HEK293 (cell line): ENCODE data around the gene B4GALT2.

Experiments
- CTCF ChIP-seq: fragments of 450-650 bp; formaldehyde crosslinking; IDR thresholded peaks from 2 replicates; pipeline ENCODE4 v1.5.1; 2016; ENCODE audit warnings: missing biosample characterization, missing genetic modification characterization
- REST ChIP-seq: fragments of 450-650 bp; formaldehyde crosslinking; IDR thresholded peaks from 2 replicates; pipeline ENCODE4 v1.5.1; 2016; ENCODE audit warnings: missing biosample characterization, missing genetic modification characterization
- SETDB1 ChIP-seq: IDR thresholded peaks from one replicate; pipeline ENCODE4 v1.6.1; 2017; ENCODE audit warnings: mild to moderate bottlenecking, low read length, moderate library complexity, mixed read lengths; ENCODE audit not compliant: insufficient read length
- TSHZ1 ChIP-seq: fragments of 450-650 bp; formaldehyde crosslinking; IDR thresholded peaks from 2 replicates; pipeline ENCODE4 v1.5.1; 2016; ENCODE audit warnings: missing biosample characterization, missing genetic modification characterization, borderline replicate concordance
- YY1 ChIP-seq: fragments of 450-650 bp; formaldehyde crosslinking; IDR thresholded peaks from 2 replicates; pipeline ENCODE4 v1.5.1; 2018; ENCODE audit warnings: missing biosample characterization, missing genetic modification characterization
- ZNF121 ChIP-seq: fragments of 450-650 bp; formaldehyde crosslinking; IDR thresholded peaks from 2 replicates; pipeline ENCODE4 v1.5.1; 2016; ENCODE audit warnings: missing biosample characterization, missing genetic modification characterization
- ZNF184 ChIP-seq: fragments of 450-650 bp; IDR thresholded peaks from 2 replicates; pipeline ENCODE4 v1.5.1; 2018; ENCODE audit warnings: missing biosample characterization, mild to moderate bottlenecking, missing genetic modification characterization
- ZNF416 ChIP-seq: fragments of 450-650 bp; formaldehyde crosslinking; IDR thresholded peaks from 2 replicates; pipeline ENCODE4 v1.5.1; 2016; ENCODE audit warnings: missing biosample characterization, missing genetic modification characterization
- ZNF580 ChIP-seq: fragments of 450-650 bp; formaldehyde crosslinking; IDR thresholded peaks from 2 replicates; pipeline ENCODE4 v1.5.1; 2016; ENCODE audit warnings: missing biosample characterization, missing genetic modification characterization

GRCh38 chr1:43973981-43974442 lies 5.0 kb upstream of the B4GALT2 start:
- TF ChIP-seq TSHZ1 (tag by site-specific recombination): no peak
- TF ChIP-seq CTCF (tag by site-specific recombination): no peak
- TF ChIP-seq ZNF580 (tag by site-specific recombination): no peak
- TF ChIP-seq REST (tag by site-specific recombination): no peak
- no peak for TF ChIP-seq YY1 (tag by site-specific recombination)
- TF ChIP-seq ZNF121: no peak
- no peak for TF ChIP-seq SETDB1
- no peak for TF ChIP-seq ZNF184 (tag by site-specific recombination)
- TF ChIP-seq ZNF416 (tag by site-specific recombination): no peak
